Raji (cell line): ENCODE results near the gene MAML2.

ENCODE experiments used
- POLR2A ChIP-seq: IDR thresholded peaks from 2 replicates; pipeline ENCODE4 v1.6.1; 2011; ENCODE audit warnings: low read depth, low read length, control low read depth; ENCODE audit not compliant: insufficient read depth

Gene MAML2

DNA sequence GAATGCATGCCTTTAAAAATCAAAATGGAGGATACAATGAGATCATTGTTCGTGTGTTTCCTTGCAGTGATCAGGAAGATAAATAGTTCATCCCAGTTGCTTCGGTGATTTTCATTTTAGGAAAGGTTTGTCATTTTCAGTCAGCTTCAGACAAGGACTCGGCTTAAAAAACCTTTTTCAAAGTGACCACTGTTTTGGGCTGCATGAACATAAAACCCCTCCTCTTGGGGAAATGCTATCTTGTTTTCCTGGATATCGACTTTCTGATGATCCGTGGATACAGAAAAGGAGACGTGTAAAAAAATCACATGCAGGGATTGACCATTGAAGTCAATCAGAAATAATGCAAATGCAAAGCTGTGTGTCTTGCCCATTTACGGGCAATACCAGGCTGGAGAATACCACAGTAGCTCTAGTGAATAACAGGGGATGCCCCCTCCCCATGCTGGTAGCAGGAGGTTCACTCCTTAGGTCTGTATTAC is 146.8 kb downstream of the MAML2 start:
- no peak for TF ChIP-seq POLR2A

DNA sequence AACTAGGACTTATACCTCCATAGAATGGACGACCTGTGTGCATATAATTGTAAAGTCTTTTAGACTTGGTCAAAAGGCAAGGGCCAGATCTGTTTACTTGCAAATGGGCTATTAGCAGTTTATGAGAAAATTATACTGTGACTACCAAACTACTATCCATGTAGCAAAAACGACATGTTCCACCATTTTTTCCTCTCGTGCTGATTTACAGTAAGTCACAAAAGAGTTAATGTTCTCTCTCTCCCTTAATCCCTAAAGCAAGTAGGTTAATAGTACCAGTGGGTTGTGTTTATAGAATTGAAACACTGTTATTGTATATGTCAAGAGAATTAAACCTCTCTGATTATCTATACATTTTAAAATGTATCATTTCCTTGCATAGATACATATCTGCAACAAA is 147.3 kb downstream of the MAML2 start:
- no peak for TF ChIP-seq POLR2A

GRCh38 chr11:96194581-96195374 is 148.2 kb downstream of the MAML2 start:
- no peak for TF ChIP-seq POLR2A

GRCh38 chr11:96193745-96194443 is 149.1 kb downstream of the MAML2 start:
- TF ChIP-seq POLR2A, result no peak

GRCh38 chr11:96191752-96192151 is 151.2 kb downstream of the MAML2 start:
- no peak for TF ChIP-seq POLR2A

GRCh38 chr11:96189351-96189750 is 153.6 kb downstream of the MAML2 start:
- no peak for TF ChIP-seq POLR2A

GRCh38 chr11:96188243-96189006 is 154.6 kb downstream of the MAML2 start:
- no peak for TF ChIP-seq POLR2A

DNA sequence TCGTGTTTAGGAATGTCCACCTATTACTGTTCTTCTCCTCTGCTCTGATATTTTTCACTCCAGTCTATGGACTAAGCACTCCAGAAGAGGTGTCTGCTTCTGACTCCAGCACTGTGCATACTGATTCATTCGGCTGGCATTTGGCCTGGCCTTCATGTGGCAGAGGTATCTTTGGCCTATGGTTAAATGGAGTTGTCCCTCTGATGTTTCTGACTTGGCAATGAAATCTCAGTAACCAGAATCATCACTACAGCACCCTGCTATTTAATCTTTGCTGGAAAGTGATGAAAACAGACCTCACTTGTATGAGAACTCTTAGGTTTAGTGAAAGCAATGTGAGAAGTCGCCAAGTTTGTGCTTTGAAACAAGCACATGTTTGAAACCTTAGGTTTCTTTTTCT is 155.2 kb downstream of the MAML2 start:
- TF ChIP-seq POLR2A, result no peak

DNA sequence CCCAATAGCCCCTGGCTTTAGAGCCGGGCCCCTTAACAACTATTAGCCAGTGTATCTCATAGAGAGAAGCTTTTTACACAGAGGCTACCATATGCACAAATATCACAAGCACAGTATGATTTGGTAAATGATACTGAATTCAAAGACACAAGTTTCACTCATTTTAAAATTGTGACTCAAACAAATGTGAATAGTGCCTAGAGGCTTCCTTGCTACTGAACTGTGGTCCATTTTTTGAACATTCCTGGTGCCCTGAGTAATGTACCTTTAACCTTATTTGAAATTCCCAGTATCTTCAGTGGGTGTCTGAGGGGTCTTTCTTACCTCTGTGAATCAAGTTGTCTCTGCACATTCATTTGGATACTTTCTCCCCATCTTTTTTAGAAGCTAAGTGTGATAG is 156.2 kb downstream of the MAML2 start:
- TF ChIP-seq POLR2A, result no peak

DNA sequence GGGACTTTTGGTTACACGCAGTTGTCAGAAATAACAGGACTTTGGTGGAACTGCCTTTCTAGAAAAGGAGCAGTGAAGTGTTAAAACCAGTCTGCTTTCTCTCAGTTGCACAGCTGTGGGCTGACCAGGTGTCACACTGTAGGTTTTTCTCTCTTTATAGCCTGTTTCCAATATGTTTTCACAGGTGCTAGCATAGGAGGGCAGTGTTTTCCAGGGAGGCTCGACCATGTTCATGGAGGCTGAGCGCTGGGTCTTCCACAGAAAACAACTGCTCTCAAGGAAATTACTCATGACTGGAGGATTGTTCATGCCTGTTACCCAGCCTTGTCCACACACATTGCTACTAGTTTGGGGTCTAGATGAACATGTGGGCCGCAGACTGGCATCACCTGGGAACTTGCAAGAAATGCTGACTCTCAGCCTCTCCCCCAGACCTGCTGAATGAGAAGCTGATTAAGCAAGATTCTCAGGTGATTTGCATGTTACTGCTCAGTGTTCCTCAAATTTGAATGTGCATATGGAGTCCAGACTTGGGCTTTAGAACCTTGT is 157.7 kb downstream of the MAML2 start:
- TF ChIP-seq POLR2A, result no peak

DNA sequence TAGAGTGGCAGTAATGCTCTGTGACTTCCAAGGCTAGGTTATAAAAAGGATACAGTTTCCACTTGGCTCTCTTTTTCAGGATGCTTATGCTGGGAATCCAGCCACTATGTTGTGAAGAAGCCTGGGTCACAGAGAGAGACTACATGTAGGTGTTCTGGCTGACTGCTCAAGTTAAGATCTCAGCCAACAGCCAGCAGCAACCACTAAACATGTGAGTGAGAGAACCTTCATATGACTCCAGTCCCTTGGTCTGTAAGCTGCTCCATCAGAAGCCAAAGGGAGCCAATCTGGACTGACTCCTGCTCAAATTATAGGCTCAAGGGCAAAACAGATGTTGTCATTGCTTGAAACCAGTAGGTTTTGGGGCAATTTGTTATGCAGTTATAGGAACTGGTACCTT is 162.7 kb downstream of the MAML2 start:
- no peak for TF ChIP-seq POLR2A

DNA sequence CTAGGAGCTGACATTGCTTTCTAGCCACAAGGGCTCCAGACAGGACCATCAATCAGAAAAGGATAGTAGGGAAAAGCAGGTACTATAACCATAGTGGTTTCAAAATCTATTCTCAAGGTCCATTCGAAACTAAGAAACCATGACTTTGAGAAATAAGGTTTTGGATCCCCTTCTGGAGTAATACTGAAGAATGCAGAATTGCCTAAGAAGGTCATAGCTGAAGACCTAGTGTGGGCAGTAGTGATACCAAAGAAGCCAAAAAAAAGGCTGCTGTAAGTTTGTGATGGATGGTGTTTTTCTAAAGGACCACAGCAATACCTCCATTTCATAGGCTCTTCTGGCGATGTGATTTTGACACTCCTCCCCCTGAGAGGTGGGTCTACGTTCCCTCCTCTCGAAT is 163.1 kb downstream of the MAML2 start:
- no peak for TF ChIP-seq POLR2A

DNA sequence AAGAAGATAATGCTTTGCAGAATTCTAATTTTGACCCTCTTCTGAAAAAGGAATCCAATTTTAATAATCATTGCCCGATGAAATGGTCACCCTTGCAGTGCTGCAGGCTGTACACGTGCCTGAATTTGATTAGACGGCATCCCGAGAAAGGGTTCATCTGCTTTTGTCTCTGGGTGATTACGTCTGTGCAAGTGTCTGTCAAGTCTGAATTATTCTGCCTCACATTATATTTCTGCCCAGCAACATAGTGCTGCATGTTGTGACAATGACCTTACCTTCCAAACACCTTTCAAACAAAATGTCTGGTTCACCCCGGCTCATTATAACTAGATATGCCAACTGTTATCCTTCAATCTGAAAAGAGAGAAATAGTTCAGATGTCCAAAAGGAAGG is 164.1 kb downstream of the MAML2 start:
- no peak for TF ChIP-seq POLR2A

- TF ChIP-seq POLR2A, result no peak
Observed at GRCh38 chr11:96178049-96178886, 164.7 kb downstream of the MAML2 start.

DNA sequence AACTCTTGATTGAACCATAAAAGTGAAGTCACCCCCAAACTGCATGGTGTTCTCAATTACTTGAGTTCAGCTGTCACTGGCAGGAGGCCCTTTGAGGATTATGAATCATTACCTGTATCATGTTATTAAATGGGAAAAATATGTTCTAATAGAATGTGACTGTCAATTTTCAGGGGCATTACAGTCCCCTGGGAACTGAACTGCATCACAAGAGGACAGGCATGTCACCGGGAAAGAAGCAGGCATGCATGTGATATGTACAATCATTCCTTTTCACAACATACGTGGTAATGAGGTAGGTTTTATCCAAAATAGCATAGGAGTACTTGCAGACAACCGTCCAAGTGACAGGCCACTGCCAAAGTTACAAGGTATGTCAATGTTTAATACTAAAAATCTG is 165.8 kb downstream of the MAML2 start:
- no peak for TF ChIP-seq POLR2A

- TF ChIP-seq POLR2A, result no peak
Observed at GRCh38 chr11:96173906-96174305, 169.1 kb downstream of the MAML2 start.
